Measurements from ENCODE around the gene MATR3.
"Not testable (repeated sequence)": the region's sequence is repeated elsewhere in the genome, so short reads cannot be mapped to it uniquely, and the experiment has no call there.

The MATR3 gene

DNA sequence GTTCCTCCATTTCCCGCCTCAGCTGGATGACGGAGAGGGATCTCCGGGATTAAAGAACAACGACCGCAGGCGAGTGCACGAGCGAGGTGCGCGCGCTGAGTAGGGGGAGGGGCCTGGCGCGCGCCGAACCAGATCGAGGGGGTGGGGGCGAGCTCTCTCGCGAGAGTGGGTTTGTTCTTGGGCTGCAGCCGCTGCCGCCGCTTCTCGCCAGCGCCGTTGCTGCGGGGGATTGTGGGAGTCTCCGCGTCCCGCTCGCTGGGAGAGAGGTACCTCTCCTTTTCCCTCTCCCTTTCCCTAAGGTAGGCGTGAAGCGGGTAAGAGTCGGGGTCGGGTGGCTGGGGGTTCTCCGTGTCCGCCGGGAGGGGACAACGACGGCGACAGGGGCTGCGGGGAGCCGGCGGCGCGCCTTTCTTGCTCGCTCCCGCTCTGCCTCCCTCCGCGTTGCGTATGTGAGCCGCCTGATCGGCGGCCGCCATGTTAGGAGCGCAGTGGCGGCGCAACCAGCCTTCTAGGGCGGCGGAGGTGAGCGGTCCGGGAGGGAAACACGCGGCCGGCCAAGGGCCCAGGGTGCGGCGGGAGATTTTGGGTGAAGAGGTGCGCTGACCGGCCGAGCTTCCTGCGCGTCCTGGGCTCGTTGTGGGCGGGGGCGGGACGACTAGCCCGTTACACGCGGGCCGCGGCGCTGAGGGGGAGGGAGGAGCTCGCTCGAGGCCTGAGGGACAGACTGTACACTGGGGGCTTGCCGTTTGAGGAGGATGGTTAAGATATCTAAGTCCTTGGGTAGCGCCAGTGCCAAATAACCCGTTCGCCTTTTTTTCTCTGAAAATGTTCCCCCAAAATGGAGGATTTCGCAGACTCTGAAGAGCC is at the start of gene MATR3:
TSS of gene MATR3 (plus strand) at position 234 of the 867 bp plus-strand sequence. CDS start 13,676 bp downstream, outside the sequence.
- DNase-seq (ENCODE audit: low spot score) = peak; percentile 96

DNA sequence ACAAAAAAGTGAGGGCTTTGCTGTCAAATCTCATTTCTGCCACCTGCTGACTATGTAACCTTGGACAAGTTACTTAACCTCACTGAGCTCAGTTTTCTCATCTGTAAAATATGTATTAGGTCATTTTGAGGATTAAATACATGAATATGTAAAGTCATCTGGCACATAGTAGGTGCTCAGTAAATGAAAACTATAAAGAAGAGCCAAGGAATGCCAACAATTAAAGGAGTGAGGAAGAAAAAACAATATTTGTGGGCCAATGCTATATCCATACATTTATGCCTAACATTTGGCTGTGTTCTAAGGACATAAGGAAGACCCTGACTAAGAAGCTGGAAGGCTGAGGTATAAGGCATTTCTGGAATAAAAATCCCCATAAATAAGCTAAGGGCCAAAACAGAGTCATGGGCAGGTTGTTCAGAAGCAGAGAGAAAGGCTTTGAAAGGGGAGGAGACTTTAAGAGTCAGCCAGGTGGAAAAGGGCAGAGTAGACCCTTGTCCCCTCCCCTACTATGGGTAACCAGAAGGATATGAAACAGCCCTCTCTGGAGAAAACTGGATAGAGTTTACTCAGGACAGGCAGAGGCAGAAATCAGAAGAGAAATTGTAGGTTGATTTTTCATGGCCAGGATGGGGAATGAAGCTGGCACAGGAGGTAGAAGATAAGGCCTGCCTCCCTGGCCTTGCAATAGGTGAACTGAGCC is 47.8 kb upstream of the MATR3 start:
- DNase-seq (ENCODE audit: low spot score) = peak; percentile 42

GRCh38 chr5:139246394-139246793 is 47.1 kb upstream of the MATR3 start:
- DNase-seq (ENCODE audit: low spot score) = peak; percentile 87

DNA sequence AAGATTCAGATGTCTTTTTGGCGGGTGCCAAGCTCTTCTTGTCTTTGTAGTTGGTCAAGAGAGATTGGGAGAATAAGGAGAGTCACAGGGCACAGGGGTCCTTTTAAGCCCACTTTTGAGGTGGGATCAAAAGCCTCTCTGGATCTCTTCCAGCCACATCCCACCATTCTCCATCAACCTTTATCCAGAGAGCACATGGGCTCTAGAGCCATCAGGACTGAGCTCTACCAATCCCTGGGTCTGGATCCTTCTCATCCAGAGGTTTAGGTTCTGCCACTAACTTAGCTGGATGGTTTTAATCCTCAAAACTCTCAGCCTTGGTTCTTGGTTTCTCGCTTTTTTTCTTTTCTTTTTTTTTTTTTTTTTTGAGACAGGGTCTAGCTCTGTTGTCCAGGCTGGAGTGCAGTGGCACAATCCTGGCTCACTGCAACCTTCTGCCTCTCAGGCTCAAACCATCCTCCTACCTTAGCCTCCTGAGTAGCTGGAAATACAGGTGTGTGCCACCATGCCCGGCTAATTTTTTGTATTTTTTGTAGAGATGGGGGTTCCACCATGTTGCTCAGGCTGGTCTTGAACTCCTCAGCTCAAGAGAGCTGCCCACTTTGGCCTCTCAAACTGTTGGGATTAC is 44.6 kb upstream of the MATR3 start:
- no peak for DNase-seq (ENCODE audit: low spot score)

GRCh38 chr5:139251281-139251687 is 42.3 kb upstream of the MATR3 start:
- DNase-seq (ENCODE audit: low spot score) = peak; percentile 34

DNA sequence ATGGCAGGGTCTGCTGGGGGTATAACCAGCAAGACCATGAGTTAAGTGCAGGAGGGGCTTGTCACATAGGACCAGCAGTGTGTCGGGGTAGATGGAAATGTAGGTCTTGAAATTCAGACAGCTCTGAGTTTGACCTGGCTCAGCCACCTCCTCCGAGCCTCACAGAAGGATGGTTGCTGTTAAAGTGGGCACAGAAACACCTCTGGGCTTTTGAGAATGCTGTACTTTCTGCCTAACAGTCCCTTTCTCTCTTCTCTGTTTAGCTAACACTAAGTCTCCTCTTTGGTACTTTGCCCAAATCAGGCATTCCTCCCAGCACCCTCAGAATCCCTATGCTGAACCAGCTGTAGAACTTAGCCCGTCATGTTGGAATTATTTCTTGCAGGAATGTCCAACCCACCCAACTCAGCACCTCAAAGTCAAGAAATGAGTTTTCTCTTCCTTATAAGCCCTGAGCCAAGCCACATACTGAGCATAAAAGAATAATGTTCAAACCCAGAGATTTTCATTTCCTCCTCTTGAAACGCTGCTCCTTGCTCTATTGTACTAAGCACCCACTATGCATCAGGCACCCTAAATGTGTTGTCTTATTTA is 41.7 kb upstream of the MATR3 start:
- no peak for DNase-seq (ENCODE audit: low spot score)

DNA sequence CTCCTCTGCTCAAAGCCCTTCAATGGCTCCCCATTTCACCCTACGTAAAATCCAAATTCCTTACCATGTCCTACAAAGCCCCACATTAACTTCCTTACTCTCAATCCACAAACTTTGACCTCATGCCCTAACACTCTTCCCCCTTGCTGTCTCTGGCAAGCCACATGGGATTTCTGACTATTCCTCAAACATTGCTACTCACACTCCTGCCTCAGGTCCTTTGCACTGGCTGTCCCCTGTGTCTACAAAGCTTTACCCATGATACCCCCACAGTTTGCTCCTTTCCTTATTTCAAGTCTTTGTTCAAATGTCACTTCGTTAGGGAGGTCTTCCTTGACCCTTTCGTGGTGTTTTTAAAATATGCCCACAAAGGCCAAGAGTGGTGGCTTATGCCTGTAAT is 40.4 kb upstream of the MATR3 start:
- no peak for DNase-seq (ENCODE audit: low spot score)

DNA sequence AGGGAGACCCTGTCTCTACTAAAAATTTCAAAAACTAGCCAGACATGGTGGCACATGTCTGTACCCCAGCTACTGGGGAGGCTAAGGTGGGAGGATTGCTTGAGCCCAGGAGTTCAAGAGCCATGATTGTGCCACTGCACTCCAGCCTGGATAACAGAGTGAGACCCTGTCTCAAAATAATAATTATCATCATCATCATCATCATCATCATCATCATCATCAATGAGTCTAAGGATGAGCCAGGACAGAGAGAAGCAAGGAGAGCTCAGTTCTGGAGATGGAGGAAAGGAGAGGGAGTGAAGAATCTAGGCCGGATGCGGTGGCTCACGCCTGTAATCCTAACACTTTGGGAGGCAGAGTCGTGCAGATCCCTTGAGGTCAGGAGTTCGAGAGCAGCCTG is 36.7 kb upstream of the MATR3 start:
- no peak for DNase-seq (ENCODE audit: low spot score)

DNA sequence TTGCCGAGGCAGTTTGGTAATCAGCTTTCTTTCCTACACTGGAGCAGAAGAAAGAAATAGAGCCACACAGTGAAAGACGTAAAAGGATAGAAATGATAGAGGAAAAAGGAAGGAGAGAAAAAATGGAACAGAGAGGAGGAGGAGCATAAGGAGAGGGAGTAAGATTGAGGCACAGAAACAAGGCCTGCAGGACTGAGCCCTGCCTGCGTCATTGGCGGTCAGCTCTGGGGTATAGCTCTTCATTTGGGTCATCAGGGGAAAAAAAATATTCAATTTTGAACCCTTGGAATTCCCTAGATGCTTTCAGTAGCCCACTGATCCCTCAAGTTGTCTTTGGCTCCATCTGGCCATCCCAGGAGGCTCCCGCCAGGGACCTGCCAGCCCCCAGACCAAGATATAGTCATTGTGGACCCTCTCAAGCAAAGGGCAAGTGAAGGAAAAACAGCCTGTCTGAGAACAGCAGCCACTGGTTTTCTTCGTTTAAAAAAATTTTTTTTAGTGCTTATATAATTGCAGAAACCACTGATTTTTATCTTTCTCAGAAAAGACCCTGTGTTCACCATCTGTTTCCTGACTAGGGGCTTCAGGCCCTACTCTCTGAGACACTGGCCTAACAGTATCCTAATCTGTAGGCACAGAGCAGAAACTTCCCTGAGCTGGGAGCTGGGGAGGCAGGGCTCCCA is 31.3 kb upstream of the MATR3 start:
- no peak for DNase-seq (ENCODE audit: low spot score)

GRCh38 chr5:139262742-139263445 is 30.6 kb upstream of the MATR3 start:
- peak; percentile 90 for DNase-seq (ENCODE audit: low spot score)

- DNase-seq (ENCODE audit: low spot score) = no peak
Measured at GRCh38 chr5:139263536-139263935, 30.0 kb upstream of the MATR3 start.

- no peak for DNase-seq (ENCODE audit: low spot score)
Measured at GRCh38 chr5:139263946-139264345, 29.6 kb upstream of the MATR3 start.

- no peak for DNase-seq (ENCODE audit: low spot score)
Measured at GRCh38 chr5:139265001-139265400, 28.5 kb upstream of the MATR3 start.

DNA sequence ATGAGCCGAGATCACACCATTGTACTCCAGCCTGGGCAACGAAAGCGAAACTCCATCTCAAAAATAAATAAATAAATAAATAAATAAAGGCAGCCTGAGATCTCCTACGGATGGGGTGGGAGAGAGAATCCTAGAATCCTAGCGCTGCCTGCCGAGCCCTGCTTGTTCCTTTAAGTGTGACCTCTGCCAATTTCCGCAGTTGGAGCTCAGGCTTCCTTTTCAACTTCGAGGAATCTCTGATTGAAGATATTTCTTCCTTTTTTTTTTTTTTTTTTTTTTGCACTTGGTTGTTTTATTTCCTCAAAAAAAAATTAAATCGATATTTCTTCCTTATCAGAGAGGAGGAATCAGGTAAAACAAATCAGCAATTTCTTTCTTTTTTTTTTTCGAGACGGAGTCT is 27.3 kb upstream of the MATR3 start:
- DNase-seq (ENCODE audit: low spot score) = no peak

DNA sequence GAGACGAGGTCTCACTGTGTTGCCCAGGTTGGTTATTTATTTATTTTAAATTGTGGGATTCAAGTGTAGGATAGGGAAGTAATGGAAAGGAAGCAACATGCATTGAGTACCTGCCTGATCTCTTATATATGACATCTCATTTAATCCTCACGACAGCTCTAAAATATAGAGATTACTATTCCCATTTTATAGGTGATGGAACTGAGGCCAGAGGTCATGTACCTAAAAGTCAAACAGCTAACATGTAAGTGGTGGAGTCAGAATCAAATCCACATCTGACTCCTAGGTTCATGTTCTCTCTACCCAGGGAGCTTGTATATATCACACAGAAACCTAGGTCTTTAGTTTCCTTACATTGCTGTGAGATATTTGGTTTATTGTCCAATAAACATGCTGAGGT is 26.1 kb upstream of the MATR3 start:
- DNase-seq (ENCODE audit: low spot score) = no peak

GRCh38 chr5:139268364-139269202 is 25.0 kb upstream of the MATR3 start:
- DNase-seq (ENCODE audit: low spot score) = no peak

- not testable (repeated sequence) for DNase-seq (ENCODE audit: low spot score)
Measured at GRCh38 chr5:139270718-139271117, 22.8 kb upstream of the MATR3 start.

GRCh38 chr5:139271201-139272027 is 22.1 kb upstream of the MATR3 start:
- peak; percentile 88 for DNase-seq (ENCODE audit: low spot score)

Data from RKO (cell line).